ENCODE data around the gene MUC2. TPM values are rescaled to one million over a fixed set of nuclear protein-coding genes. Genes with fewer than 3 reads are reported as not detected.

The MUC2 gene
- total RNA-seq (2016; rRNA removed; fragmentation: Illumina TruSeq; extraction: Trizol) (not detected in 2 replicates), polyA plus RNA-seq (2011; rRNA removed) (under 0.01 TPM in 1 of 2 replicates, not detected in the other), polyA minus RNA-seq (2011; rRNA and poly(A)+ RNA removed; ENCODE audit: low replicate concordance) (0.22 TPM in 1 of 2 replicates, not detected in the other), Bru-seq, nascent RNA (not detected), BruChase-seq, experiment 1, labeled RNA remaining after a 6-hour chase (not detected), BruChase-seq, experiment 2, labeled RNA remaining after a 2-hour chase (not detected)
- total RNA-seq (2016; cell fraction: cytosol; rRNA removed; fragmentation: Illumina TruSeq; extraction: Trizol; ENCODE audit: low read depth) = not detected in 2 replicates
- total RNA-seq (2016; cell fraction: insoluble cytoplasmic fraction; rRNA removed; fragmentation: Illumina TruSeq; extraction: Trizol) = not detected in 2 replicates
- total RNA-seq (2016; cell fraction: membrane; rRNA removed; fragmentation: Illumina TruSeq; extraction: Trizol) = not detected in 2 replicates
- total RNA-seq (2016; cell fraction: nucleus; rRNA removed; fragmentation: Illumina TruSeq; extraction: Trizol) = not detected in 2 replicates
- not detected in 2 replicates for polyA plus RNA-seq (2011; cell fraction: cytosol; rRNA removed)
- polyA plus RNA-seq (2011; cell fraction: nucleus; rRNA removed) = under 0.01 and 0.02 TPM in 2 replicates
- not detected in 2 replicates for polyA plus RNA-seq (2012)
- polyA plus RNA-seq (2016; cell fraction: cytosol; fragmentation: Illumina TruSeq; extraction: Trizol; ENCODE audit: low read depth) = not detected in 2 replicates
- not detected in 2 replicates for polyA plus RNA-seq (2016; cell fraction: insoluble cytoplasmic fraction; fragmentation: Illumina TruSeq; extraction: Trizol; ENCODE audit: low read depth)
- polyA plus RNA-seq (2016; cell fraction: membrane; fragmentation: Illumina TruSeq; extraction: Trizol; ENCODE audit: low read depth) = not detected in 2 replicates
- not detected in 2 replicates for polyA plus RNA-seq (2016; cell fraction: nucleus; fragmentation: Illumina TruSeq; extraction: Trizol; ENCODE audit: insufficient read depth, low read depth)
- not detected in 2 replicates for polyA minus RNA-seq (2011; cell fraction: cytosol; rRNA and poly(A)+ RNA removed)
- not detected in 2 replicates for polyA minus RNA-seq (2011; cell fraction: nucleus; rRNA and poly(A)+ RNA removed)
- long read RNA-seq, experiment 1 = 0 reads
- long read RNA-seq, experiment 2 = 0 reads

DNA sequence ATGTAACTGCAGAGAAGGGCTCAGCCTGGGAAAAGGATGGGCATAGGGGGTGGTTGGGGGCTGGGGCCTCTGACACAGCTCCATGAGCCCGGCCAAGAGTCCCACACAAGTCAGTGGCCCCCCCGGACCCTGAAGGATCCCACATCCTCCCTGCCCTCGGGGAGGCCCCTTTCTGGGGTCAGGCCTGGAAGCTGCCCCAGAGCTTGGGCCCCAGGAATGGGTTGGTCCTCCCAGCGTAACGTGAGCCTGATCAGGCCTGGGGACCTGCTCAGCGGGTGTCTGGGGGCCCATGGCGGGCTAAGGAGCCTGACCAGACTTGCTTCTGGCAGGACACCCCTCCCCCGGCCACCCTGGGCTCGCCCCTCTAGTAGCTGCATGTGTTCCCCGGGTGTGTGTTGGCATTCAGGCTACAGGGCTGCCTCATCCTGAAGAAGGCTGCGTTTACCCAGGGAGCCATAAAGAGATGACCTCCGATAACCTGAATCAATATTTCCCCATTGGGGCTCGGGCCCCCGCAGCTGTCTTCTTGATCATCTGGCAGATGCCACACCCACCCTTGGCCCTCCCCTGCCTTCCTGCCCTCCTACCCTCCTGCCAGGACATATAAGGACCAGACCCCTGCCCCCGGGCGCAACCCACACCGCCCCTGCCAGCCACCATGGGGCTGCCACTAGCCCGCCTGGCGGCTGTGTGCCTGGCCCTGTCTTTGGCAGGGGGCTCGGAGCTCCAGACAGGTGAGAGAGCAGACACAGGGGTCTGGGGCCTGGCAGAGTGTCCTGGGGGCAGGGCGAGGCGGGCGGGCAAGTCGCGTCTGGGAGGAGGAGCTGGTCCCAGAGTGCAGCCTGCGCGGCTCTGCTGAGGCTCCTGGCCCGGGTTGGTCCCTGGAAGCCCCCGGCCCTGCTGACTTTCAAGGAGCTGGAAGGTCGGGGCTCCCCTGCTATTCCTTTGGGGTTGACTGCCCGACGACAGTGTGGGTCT is at the start of gene MUC2:
Gene MUC2 (plus strand): TSS at position 631 of the 978 bp plus-strand sequence.
- H3K4me2 ChIP-seq (ENCODE audit: low read depth, low read length) = no peak within 1 kb of the TSS
- ChIA-PET CTCF (ENCODE audit: low intra/inter-chr PET ratio, low total read pairs) (no interaction called here), POLR2A (no interaction called here)
- no peak within 1 kb of the TSS for H3K27ac ChIP-seq (ENCODE audit: extremely low read length, insufficient read depth, low read length)
- no peak for FAIRE-seq
- intact Hi-C loops (cut with micrococcal nuclease; ENCODE audit: unreplicated experiment) = no loop called here
- H3K27me3 ChIP-seq (ENCODE audit: control insufficient read depth in 1 of 2, insufficient read depth in 2 of 2, low read length in 2 of 2) = peaks cover 14 to 40% of the 10 kb centered on the region in 2 experiments; a peak in 4 of 5 replicates
- peaks cover 20% of the 10 kb centered on the region for H3K4me1 ChIP-seq (ENCODE audit: insufficient read depth, low read length)
- no peaks in the 10 kb centered on the region for H3K79me2 ChIP-seq (ENCODE audit: insufficient read depth, low read length)
- no peaks in the 10 kb centered on the region for H3K9me3 ChIP-seq (ENCODE audit: low read length)
- WGBS (ENCODE audit: low lambda C conversion rate) = 66% methylated on average over 15 of the region's 32 CpGs
- in situ Hi-C loops (cut with HindIII; ENCODE audit: extremely low pct_ligation_motif_present, low pct_unique_long_range_greater_than_20kb) = no loop called here
- ATAC-seq = no peak; the same call in 2 of the 3 replicates
- no TSS peak for BruUV-seq (replicated peaks)
- no peak within 1 kb of the TSS for H3K4me3 ChIP-seq (replicated peaks in 1 of 3; ENCODE audit: insufficient read depth in 1 of 3, low read depth in 2 of 3, low read length in 3 of 3)
- no peaks in the 10 kb centered on the region for H3K36me3 ChIP-seq (replicated peaks in 1 of 2; ENCODE audit: control insufficient read depth in 1 of 2, insufficient read depth in 2 of 2, low read length in 2 of 2)
- DNase-seq (ENCODE audit: low spot score) = no peak
- H3K9ac ChIP-seq (ENCODE audit: insufficient read depth, low read depth, low read length) = no peak within 1 kb of the TSS
- no peak within 1 kb of the TSS for H2AFZ ChIP-seq (ENCODE audit: low read length)
- H4K20me1 ChIP-seq (ENCODE audit: insufficient read depth, low read length) = no peaks in the 10 kb centered on the region
- no peak for TF ChIP-seq RBM22 (optimal IDR thresholded peaks at IDR 0.05; ENCODE audit: low read length)
- TF ChIP-seq TEF (CRISPR knock-in tag; IDR thresholded peaks at IDR 0.05) = no peak
- TF ChIP-seq, protein P1, sequence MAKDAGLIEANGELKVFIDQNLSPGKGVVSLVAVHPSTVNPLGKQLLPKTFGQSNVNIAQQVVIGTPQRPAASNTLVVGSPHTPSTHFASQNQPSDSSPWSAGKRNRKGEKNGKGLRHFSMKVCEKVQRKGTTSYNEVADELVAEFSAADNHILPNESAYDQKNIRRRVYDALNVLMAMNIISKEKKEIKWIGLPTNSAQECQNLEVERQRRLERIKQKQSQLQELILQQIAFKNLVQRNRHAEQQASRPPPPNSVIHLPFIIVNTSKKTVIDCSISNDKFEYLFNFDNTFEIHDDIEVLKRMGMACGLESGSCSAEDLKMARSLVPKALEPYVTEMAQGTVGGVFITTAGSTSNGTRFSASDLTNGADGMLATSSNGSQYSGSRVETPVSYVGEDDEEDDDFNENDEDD (CRISPR knock-in tag; IDR thresholded peaks at IDR 0.05; ENCODE audit: borderline replicate concordance) = no peak
- no peak for TF ChIP-seq ZNF362 (CRISPR knock-in tag; IDR thresholded peaks at IDR 0.05; ENCODE audit: borderline replicate concordance)
- TF ChIP-seq NFE2L1 (CRISPR knock-in tag; IDR thresholded peaks at IDR 0.05; ENCODE audit: borderline replicate concordance) = no peak
- TF ChIP-seq NCOA5 (CRISPR knock-in tag; IDR thresholded peaks at IDR 0.05) = no peak
- TF ChIP-seq, protein P2, sequence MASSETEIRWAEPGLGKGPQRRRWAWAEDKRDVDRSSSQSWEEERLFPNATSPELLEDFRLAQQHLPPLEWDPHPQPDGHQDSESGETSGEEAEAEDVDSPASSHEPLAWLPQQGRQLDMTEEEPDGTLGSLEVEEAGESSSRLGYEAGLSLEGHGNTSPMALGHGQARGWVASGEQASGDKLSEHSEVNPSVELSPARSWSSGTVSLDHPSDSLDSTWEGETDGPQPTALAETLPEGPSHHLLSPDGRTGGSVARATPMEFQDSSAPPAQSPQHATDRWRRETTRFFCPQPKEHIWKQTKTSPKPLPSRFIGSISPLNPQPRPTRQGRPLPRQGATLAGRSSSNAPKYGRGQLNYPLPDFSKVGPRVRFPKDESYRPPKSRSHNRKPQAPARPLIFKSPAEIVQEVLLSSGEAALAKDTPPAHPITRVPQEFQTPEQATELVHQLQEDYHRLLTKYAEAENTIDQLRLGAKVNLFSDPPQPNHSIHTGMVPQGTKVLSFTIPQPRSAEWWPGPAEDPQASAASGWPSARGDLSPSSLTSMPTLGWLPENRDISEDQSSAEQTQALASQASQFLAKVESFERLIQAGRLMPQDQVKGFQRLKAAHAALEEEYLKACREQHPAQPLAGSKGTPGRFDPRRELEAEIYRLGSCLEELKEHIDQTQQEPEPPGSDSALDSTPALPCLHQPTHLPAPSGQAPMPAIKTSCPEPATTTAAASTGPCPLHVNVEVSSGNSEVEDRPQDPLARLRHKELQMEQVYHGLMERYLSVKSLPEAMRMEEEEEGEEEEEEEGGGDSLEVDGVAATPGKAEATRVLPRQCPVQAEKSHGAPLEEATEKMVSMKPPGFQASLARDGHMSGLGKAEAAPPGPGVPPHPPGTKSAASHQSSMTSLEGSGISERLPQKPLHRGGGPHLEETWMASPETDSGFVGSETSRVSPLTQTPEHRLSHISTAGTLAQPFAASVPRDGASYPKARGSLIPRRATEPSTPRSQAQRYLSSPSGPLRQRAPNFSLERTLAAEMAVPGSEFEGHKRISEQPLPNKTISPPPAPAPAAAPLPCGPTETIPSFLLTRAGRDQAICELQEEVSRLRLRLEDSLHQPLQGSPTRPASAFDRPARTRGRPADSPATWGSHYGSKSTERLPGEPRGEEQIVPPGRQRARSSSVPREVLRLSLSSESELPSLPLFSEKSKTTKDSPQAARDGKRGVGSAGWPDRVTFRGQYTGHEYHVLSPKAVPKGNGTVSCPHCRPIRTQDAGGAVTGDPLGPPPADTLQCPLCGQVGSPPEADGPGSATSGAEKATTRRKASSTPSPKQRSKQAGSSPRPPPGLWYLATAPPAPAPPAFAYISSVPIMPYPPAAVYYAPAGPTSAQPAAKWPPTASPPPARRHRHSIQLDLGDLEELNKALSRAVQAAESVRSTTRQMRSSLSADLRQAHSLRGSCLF (CRISPR knock-in tag; IDR thresholded peaks at IDR 0.05; ENCODE audit: borderline replicate concordance) = no peak
- TF ChIP-seq NFKBIZ (CRISPR knock-in tag; IDR thresholded peaks at IDR 0.05) = no peak

Data from HepG2 (cell line).